ENCODE results near the gene ARHGAP27. TPM values are rescaled to one million over a fixed set of nuclear protein-coding genes. Genes with fewer than 3 reads are reported as not detected.

The ARHGAP27 gene
- total RNA-seq, 4 donors from 2014 or later: 31.5 to 38.6 (median 33.1) TPM

GRCh38 chr17:45398800-45399199 lies 33.9 kb downstream of the ARHGAP27 start:
- no peaks in the 10 kb centered on the region for H3K9me3 ChIP-seq
- peaks cover 0 to 7% of the 10 kb centered on the region in 2 donors for H3K4me1 ChIP-seq
- intact Hi-C loops (cut with DNase I): loop anchor here (10.0 kb wide), 1 partner anchor 436 kb away; no protein-coding TSS in a partner anchor
- no peak for DNase-seq
- H3K4me3 ChIP-seq (replicated peaks in 1 of 3): no peak overlapping the region
- TF ChIP-seq, protein P1, sequence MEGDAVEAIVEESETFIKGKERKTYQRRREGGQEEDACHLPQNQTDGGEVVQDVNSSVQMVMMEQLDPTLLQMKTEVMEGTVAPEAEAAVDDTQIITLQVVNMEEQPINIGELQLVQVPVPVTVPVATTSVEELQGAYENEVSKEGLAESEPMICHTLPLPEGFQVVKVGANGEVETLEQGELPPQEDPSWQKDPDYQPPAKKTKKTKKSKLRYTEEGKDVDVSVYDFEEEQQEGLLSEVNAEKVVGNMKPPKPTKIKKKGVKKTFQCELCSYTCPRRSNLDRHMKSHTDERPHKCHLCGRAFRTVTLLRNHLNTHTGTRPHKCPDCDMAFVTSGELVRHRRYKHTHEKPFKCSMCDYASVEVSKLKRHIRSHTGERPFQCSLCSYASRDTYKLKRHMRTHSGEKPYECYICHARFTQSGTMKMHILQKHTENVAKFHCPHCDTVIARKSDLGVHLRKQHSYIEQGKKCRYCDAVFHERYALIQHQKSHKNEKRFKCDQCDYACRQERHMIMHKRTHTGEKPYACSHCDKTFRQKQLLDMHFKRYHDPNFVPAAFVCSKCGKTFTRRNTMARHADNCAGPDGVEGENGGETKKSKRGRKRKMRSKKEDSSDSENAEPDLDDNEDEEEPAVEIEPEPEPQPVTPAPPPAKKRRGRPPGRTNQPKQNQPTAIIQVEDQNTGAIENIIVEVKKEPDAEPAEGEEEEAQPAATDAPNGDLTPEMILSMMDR (IDR thresholded peaks at IDR 0.05): no peak
- no peak for TF ChIP-seq POLR2A (IDR thresholded peaks at IDR 0.05)
- H3K27ac ChIP-seq: no peak overlapping the region
- no peaks in the 10 kb centered on the region for H3K27me3 ChIP-seq
- peaks cover 4 to 12% of the 10 kb centered on the region in 2 donors for H3K36me3 ChIP-seq
- 70 to 82% methylated on average over 4 of the region's 5 CpGs for WGBS, 2 donors

DNA sequence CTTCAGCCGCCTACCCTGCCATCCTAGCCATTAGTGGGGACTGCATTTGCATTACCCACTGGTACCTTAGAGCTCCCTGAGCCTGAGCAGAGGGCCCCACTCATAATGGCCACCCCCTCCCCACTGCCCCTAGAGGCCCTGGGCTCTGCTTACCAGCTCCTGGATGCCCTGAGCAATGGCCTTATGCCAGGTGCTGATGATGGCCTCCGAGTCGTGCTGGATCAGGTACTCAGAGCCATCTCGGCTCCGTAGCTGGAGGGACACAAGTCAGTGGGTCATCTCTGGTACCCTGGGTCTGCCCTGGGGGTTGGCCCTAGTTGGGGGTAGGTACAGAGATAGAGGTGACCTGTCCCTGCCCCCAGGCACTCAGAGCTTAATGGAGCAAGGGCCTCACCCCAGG lies 34.9 kb downstream of the ARHGAP27 start:
- H3K36me3 ChIP-seq: peaks cover 3 to 5% of the 10 kb centered on the region in 2 donors
- H3K4me1 ChIP-seq: peaks cover 0 to 7% of the 10 kb centered on the region in 2 donors
- no peak overlapping the region for H3K4me3 ChIP-seq (replicated peaks in 1 of 3)
- 89 to 100% methylated on average over 1 to 4 of the region's 5 CpGs for WGBS, 2 donors
- H3K9me3 ChIP-seq: no peaks in the 10 kb centered on the region
- TF ChIP-seq, protein P1 (IDR thresholded peaks at IDR 0.05): no peak
- TF ChIP-seq POLR2A (IDR thresholded peaks at IDR 0.05): no peak
- intact Hi-C loops (cut with DNase I): loop anchor here (10.0 kb wide), 1 partner anchor 437 kb away; no protein-coding TSS in a partner anchor
- H3K27me3 ChIP-seq: no peaks in the 10 kb centered on the region
- H3K27ac ChIP-seq: no peak overlapping the region
- DNase-seq: no peak

DNA sequence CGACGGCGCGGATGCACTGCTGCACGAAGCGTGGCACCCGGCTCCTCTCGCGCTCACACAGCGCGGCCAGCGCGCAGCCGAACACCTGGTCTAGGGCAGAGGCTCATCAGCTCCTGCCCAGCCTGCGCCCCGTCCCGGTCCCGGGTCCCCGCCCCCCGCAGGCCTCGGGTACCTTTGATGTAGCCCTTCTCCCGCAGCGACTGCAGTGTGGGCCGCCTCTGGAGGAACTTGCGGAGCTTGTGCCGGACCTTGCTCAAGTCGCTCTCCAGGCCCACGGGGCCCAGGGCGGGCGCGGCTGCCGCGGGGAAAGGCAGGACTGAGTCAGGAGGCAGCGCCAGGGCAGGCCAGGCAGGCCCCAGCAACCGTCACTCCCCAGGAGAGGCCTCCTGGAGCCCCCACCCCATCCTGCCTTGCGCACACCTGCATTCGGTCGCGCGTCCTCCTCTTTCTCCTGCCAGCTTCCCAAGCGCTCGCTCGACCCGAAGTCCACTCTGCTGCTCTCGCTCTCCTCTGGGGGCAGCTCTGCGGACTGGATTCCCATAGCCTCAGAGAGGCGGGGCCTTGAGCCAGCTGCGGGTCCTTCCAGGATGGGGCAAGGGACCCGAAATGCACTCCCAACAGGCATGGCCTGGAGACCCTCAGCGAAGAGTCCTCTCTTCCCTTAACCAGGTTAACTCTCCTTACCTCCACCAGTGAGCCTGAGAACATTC lies 36.0 kb downstream of the ARHGAP27 start:
- intact Hi-C loops (cut with DNase I): loop anchor here (10.0 kb wide), 1 partner anchor 438 kb away; no protein-coding TSS in a partner anchor

DNA sequence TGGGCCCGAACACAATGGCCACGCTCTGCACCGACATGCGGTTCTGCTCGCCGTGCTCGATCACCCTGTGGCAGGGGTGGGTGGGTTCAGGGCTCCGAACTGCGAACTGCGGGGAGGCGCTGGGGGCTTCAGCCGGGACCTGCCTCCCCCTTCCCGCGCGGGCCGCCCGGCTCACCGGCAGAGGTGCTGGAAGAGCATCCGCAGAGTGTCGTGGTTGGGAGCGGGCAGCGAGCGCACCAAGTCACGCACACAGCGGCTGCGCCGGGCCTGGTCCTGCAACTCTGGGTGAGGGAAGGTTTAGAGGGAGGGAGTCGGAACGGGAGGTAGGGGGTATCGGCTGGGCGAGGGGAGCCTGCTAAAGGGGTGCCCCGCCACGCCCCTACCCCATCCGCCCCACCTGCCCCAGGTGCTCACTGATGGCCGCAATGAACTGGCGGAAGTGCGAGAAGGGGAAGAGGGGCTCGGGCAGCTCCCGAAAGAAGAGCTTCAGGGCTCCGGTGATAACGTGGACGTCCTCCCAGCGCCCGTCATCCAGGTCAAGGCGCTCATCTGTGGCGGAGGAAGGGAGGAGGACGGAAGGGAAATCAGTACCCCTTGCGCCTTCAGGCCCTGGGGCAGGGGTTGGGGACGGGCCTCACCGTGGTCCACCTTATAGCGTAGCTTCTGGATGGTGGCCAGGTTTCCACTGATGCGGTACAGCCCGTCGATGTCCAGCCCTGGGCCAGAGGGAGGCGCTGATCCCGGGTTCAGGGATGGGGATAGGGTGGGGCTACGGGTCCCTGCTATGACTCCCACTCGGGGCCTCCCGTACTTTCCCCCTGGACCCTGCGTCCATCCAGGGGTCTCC lies 36.9 kb downstream of the ARHGAP27 start:
- intact Hi-C loops (cut with DNase I): loop anchor here (10.0 kb wide), 1 partner anchor 439 kb away; no protein-coding TSS in a partner anchor
- TF ChIP-seq, protein P1 (IDR thresholded peaks at IDR 0.05): no peak
- no peak for TF ChIP-seq POLR2A (IDR thresholded peaks at IDR 0.05)
- H3K4me3 ChIP-seq (replicated peaks in 1 of 3): no peak overlapping the region
- whole genome bisulfite sequencing, 2 donors: 72 to 73% methylated on average over 36 to 50 of the region's 60 CpGs
- H3K36me3 ChIP-seq: peaks cover 0 to 4% of the 10 kb centered on the region in 2 donors
- peaks cover 0 to 7% of the 10 kb centered on the region in 2 donors for H3K4me1 ChIP-seq
- no peak for DNase-seq
- H3K27ac ChIP-seq: no peak overlapping the region
- no peaks in the 10 kb centered on the region for H3K9me3 ChIP-seq
- no peaks in the 10 kb centered on the region for H3K27me3 ChIP-seq

More for the DNA sequence above, 36.0 kb downstream of the ARHGAP27 start:
- Histone ChIP-seq H3K4me1 (peaks cover 0 to 7% of the 10 kb centered on the region in 2 donors), H3K36me3 (peaks cover 0 to 4% of the 10 kb centered on the region in 2 donors), H3K27me3 (no peaks in the 10 kb centered on the region), H3K27ac (no peak overlapping the region), H3K9me3 (no peaks in the 10 kb centered on the region), H3K4me3 (replicated peaks in 1 of 3) (no peak overlapping the region)
- TF ChIP-seq, protein P1 (IDR thresholded peaks at IDR 0.05): no peak
- no peak for TF ChIP-seq POLR2A (IDR thresholded peaks at IDR 0.05)
- no peak for DNase-seq
- 88 to 97% methylated on average over 32 to 39 of the region's 50 CpGs for WGBS, 2 donors
